K562 (cell line): ENCODE measurements around the gene AP1G1. TPM values are rescaled to one million over a fixed set of nuclear protein-coding genes. Genes with fewer than 3 reads are reported as not detected.

ENCODE experiments used
- LCOR ChIP-seq: sonication (generic); formaldehyde crosslinking; IDR thresholded peaks from 2 replicates; pipeline ENCODE4 v1.8.0; 2022; ENCODE audit warnings: mild to moderate bottlenecking, missing genetic modification reagents
- ZNF140 ChIP-seq: fragments of 250-450 bp; sonication (Bioruptor Pico); IDR thresholded peaks from 2 replicates; pipeline ENCODE4 v1.8.0; 2021; ENCODE audit warnings: moderate library complexity, mild to moderate bottlenecking, inconsistent platforms
- ZNF444 ChIP-seq: fragments of 250-450 bp; sonication (Bioruptor Pico); IDR thresholded peaks from 2 replicates; pipeline ENCODE4 v1.4.0; 2020; ENCODE audit warnings: mild to moderate bottlenecking, moderate library complexity
- ZNF764 ChIP-seq: fragments of 250-450 bp; sonication (Bioruptor Pico); IDR thresholded peaks from 2 replicates; pipeline ENCODE4 v1.4.0; 2020; ENCODE audit warnings: low read depth, mild to moderate bottlenecking, moderate library complexity
- polyA plus RNA-seq, 8 experiments: library from polyadenylated mRNA; depleted of rRNA in 4 of 8; stranded (reverse) in 5 of 8; unstranded in 3 of 8; fragments of >200 nt; fragmentation: Nextera tagmentation in 2 of 8; fragmentation: Illumina TruSeq in 1 of 8; extraction: Ambion mirVana in 2 of 8; extraction: Trizol in 1 of 8; gene quantifications; 2 replicates each; pipeline versions ENCODE4 v1.2.1 to v1.2.3, GENCODE V29; 2011 to 2014; ENCODE audit warnings: inconsistent platforms in 1 of 8, missing spikeins in 1 of 8
- total RNA-seq, 7 experiments: library from RNA; depleted of rRNA in 6 of 7; stranded (reverse); fragments of >200 nt in 6 of 7; fragmentation: Illumina TruSeq in 2 of 7; extraction: Trizol in 2 of 7; gene quantifications; 2 replicates each; pipeline versions ENCODE4 v1.2.1 to v1.2.3, GENCODE V29; 2011 to 2021; ENCODE audit warnings: low replicate concordance in 1 of 7
- TF ChIP-seq, protein P1 (sequence below): fragments of 450-650 bp; IDR thresholded peaks from 2 replicates; pipeline ENCODE4 v1.6.1; 2016; ENCODE audit warnings: mild to moderate bottlenecking, moderate library complexity
- TF ChIP-seq, protein P2 (sequence below): fragments of 250-450 bp; sonication (Bioruptor Pico); IDR thresholded peaks from 2 replicates; pipeline ENCODE4 v1.5.0; 2021; ENCODE audit warnings: mild to moderate bottlenecking, borderline replicate concordance
- TF ChIP-seq, protein P3 (sequence below): fragments of 450-650 bp; IDR thresholded peaks from 2 replicates; pipeline ENCODE4 v1.6.1; 2016
- TF ChIP-seq, protein P4 (sequence below), 2 experiments: fragments of 450-650 bp; conservative IDR thresholded peaks; 2 replicates each; pipeline ENCODE4 v1.6.1; 2017; ENCODE audit warnings: mild to moderate bottlenecking in 2 of 2, moderate library complexity in 2 of 2
- TF ChIP-seq, protein P5 (sequence below): fragments of 200-800 bp; sonication (Bioruptor generic); IDR thresholded peaks from 2 replicates; pipeline ENCODE4 v1.6.1; 2017; ENCODE audit warnings: missing genetic modification characterization, missing compliant biosample characterization

The AP1G1 gene
- total and polyA plus RNA-seq, 9 of the 15 experiments (the other 6 are each of a cell fraction or from before 2014, with no cell fraction given): 7.0 to 59.2 (median 42.0) TPM

DNA sequence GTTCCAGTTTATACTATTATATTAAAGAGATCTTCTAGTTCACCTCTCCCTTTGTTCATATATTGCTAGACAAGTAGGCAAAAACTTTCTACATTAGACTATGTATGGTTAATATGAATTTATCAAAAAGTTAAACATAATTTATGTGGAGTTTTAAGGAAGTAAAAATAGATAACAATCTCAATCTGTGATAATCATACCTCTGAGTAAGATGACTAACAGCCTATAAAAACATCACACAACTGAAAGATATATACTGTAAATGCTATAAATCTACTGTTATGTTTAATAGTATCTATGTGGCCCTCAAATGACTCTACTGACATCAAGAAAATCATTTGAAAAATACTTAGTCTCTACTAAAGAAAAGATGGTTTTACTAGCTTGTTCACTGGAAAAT lies 37.1 kb downstream of the AP1G1 start (continued):
- TF ChIP-seq, protein P1, sequence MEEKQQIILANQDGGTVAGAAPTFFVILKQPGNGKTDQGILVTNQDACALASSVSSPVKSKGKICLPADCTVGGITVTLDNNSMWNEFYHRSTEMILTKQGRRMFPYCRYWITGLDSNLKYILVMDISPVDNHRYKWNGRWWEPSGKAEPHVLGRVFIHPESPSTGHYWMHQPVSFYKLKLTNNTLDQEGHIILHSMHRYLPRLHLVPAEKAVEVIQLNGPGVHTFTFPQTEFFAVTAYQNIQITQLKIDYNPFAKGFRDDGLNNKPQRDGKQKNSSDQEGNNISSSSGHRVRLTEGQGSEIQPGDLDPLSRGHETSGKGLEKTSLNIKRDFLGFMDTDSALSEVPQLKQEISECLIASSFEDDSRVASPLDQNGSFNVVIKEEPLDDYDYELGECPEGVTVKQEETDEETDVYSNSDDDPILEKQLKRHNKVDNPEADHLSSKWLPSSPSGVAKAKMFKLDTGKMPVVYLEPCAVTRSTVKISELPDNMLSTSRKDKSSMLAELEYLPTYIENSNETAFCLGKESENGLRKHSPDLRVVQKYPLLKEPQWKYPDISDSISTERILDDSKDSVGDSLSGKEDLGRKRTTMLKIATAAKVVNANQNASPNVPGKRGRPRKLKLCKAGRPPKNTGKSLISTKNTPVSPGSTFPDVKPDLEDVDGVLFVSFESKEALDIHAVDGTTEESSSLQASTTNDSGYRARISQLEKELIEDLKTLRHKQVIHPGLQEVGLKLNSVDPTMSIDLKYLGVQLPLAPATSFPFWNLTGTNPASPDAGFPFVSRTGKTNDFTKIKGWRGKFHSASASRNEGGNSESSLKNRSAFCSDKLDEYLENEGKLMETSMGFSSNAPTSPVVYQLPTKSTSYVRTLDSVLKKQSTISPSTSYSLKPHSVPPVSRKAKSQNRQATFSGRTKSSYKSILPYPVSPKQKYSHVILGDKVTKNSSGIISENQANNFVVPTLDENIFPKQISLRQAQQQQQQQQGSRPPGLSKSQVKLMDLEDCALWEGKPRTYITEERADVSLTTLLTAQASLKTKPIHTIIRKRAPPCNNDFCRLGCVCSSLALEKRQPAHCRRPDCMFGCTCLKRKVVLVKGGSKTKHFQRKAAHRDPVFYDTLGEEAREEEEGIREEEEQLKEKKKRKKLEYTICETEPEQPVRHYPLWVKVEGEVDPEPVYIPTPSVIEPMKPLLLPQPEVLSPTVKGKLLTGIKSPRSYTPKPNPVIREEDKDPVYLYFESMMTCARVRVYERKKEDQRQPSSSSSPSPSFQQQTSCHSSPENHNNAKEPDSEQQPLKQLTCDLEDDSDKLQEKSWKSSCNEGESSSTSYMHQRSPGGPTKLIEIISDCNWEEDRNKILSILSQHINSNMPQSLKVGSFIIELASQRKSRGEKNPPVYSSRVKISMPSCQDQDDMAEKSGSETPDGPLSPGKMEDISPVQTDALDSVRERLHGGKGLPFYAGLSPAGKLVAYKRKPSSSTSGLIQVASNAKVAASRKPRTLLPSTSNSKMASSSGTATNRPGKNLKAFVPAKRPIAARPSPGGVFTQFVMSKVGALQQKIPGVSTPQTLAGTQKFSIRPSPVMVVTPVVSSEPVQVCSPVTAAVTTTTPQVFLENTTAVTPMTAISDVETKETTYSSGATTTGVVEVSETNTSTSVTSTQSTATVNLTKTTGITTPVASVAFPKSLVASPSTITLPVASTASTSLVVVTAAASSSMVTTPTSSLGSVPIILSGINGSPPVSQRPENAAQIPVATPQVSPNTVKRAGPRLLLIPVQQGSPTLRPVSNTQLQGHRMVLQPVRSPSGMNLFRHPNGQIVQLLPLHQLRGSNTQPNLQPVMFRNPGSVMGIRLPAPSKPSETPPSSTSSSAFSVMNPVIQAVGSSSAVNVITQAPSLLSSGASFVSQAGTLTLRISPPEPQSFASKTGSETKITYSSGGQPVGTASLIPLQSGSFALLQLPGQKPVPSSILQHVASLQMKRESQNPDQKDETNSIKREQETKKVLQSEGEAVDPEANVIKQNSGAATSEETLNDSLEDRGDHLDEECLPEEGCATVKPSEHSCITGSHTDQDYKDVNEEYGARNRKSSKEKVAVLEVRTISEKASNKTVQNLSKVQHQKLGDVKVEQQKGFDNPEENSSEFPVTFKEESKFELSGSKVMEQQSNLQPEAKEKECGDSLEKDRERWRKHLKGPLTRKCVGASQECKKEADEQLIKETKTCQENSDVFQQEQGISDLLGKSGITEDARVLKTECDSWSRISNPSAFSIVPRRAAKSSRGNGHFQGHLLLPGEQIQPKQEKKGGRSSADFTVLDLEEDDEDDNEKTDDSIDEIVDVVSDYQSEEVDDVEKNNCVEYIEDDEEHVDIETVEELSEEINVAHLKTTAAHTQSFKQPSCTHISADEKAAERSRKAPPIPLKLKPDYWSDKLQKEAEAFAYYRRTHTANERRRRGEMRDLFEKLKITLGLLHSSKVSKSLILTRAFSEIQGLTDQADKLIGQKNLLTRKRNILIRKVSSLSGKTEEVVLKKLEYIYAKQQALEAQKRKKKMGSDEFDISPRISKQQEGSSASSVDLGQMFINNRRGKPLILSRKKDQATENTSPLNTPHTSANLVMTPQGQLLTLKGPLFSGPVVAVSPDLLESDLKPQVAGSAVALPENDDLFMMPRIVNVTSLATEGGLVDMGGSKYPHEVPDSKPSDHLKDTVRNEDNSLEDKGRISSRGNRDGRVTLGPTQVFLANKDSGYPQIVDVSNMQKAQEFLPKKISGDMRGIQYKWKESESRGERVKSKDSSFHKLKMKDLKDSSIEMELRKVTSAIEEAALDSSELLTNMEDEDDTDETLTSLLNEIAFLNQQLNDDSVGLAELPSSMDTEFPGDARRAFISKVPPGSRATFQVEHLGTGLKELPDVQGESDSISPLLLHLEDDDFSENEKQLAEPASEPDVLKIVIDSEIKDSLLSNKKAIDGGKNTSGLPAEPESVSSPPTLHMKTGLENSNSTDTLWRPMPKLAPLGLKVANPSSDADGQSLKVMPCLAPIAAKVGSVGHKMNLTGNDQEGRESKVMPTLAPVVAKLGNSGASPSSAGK: no peak
- no peak for TF ChIP-seq ZNF764 (CRISPR knock-in tag)
- TF ChIP-seq, protein P2, sequence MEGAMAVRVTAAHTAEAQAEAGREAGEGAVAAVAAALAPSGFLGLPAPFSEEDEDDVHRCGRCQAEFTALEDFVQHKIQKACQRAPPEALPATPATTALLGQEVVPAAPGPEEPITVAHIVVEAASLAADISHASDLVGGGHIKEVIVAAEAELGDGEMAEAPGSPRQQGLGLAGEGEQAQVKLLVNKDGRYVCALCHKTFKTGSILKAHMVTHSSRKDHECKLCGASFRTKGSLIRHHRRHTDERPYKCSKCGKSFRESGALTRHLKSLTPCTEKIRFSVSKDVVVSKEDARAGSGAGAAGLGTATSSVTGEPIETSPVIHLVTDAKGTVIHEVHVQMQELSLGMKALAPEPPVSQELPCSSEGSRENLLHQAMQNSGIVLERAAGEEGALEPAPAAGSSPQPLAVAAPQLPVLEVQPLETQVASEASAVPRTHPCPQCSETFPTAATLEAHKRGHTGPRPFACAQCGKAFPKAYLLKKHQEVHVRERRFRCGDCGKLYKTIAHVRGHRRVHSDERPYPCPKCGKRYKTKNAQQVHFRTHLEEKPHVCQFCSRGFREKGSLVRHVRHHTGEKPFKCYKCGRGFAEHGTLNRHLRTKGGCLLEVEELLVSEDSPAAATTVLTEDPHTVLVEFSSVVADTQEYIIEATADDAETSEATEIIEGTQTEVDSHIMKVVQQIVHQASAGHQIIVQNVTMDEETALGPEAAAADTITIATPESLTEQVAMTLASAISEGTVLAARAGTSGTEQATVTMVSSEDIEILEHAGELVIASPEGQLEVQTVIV: no peak
- TF ChIP-seq, protein P3, sequence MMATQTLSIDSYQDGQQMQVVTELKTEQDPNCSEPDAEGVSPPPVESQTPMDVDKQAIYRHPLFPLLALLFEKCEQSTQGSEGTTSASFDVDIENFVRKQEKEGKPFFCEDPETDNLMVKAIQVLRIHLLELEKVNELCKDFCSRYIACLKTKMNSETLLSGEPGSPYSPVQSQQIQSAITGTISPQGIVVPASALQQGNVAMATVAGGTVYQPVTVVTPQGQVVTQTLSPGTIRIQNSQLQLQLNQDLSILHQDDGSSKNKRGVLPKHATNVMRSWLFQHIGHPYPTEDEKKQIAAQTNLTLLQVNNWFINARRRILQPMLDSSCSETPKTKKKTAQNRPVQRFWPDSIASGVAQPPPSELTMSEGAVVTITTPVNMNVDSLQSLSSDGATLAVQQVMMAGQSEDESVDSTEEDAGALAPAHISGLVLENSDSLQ: no peak
- TF ChIP-seq, protein P4, sequence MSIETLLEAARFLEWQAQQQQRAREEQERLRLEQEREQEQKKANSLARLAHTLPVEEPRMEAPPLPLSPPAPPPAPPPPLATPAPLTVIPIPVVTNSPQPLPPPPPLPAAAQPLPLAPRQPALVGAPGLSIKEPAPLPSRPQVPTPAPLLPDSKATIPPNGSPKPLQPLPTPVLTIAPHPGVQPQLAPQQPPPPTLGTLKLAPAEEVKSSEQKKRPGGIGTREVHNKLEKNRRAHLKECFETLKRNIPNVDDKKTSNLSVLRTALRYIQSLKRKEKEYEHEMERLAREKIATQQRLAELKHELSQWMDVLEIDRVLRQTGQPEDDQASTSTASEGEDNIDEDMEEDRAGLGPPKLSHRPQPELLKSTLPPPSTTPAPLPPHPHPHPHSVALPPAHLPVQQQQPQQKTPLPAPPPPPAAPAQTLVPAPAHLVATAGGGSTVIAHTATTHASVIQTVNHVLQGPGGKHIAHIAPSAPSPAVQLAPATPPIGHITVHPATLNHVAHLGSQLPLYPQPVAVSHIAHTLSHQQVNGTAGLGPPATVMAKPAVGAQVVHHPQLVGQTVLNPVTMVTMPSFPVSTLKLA (conservative IDR thresholded peaks at IDR 0.05): no peak
- TF ChIP-seq, protein P5, sequence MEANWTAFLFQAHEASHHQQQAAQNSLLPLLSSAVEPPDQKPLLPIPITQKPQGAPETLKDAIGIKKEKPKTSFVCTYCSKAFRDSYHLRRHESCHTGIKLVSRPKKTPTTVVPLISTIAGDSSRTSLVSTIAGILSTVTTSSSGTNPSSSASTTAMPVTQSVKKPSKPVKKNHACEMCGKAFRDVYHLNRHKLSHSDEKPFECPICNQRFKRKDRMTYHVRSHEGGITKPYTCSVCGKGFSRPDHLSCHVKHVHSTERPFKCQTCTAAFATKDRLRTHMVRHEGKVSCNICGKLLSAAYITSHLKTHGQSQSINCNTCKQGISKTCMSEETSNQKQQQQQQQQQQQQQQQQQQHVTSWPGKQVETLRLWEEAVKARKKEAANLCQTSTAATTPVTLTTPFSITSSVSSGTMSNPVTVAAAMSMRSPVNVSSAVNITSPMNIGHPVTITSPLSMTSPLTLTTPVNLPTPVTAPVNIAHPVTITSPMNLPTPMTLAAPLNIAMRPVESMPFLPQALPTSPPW: no peak
- TF ChIP-seq ZNF140 (CRISPR knock-in tag): no peak
- TF ChIP-seq ZNF444 (CRISPR knock-in tag): no peak
- TF ChIP-seq LCOR (CRISPR knock-in tag): no peak
